ENCODE measurements around the gene APOL3.

GRCh38 chr22:36194971-36195370 is 34.4 kb upstream of the APOL3 start:
- TF ChIP-seq CTCF (IDR thresholded peaks at IDR 0.05) (peak; percentile 67 to 88 (median 80)), POLR2A (IDR thresholded peaks at IDR 0.05) (no peak)

Data from uterus (tissue), 2 donors.